ENCODE results near the gene DEUP1.

DNA sequence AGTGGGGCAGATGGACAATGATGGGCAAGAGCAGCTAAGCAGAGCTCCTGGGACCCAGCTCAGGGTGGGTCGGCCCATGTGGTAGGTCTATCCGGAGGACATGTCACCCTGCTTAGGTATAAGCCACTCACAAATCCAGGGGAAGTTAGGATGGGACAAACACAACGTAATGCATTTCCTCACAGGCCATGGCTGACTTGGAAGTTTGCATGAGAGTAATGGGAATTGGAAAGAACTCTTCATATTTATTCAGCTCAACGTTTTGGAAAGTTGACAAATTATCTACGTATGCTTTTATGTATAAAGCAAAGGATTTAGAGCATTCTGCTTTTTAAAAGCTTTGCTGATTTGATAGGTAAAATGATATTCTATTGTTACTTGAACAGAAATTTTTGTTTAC lies 137.7 kb downstream of the DEUP1 start:
- TF ChIP-seq, protein P1, sequence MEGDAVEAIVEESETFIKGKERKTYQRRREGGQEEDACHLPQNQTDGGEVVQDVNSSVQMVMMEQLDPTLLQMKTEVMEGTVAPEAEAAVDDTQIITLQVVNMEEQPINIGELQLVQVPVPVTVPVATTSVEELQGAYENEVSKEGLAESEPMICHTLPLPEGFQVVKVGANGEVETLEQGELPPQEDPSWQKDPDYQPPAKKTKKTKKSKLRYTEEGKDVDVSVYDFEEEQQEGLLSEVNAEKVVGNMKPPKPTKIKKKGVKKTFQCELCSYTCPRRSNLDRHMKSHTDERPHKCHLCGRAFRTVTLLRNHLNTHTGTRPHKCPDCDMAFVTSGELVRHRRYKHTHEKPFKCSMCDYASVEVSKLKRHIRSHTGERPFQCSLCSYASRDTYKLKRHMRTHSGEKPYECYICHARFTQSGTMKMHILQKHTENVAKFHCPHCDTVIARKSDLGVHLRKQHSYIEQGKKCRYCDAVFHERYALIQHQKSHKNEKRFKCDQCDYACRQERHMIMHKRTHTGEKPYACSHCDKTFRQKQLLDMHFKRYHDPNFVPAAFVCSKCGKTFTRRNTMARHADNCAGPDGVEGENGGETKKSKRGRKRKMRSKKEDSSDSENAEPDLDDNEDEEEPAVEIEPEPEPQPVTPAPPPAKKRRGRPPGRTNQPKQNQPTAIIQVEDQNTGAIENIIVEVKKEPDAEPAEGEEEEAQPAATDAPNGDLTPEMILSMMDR (IDR thresholded peaks at IDR 0.05; ENCODE audit: borderline replicate concordance, extremely low read depth, low read length, poor library complexity, severe bottlenecking) = no peak
- no peak for TF ChIP-seq EZH2 (IDR thresholded peaks at IDR 0.05; ENCODE audit: borderline replicate concordance, low read depth, low read length, severe bottlenecking)

Data from DND-41 (cell line).